ENCODE results near the gene HECTD2. TPM values are rescaled to one million over a fixed set of nuclear protein-coding genes. Genes with fewer than 3 reads are reported as not detected.

The HECTD2 gene
- total and polyA plus RNA-seq, 9 of the 15 experiments (the other 6 are each of a cell fraction or from before 2014, with no cell fraction given) = 1.3 to 5.9 (median 3.9) TPM

GRCh38 chr10:91422915-91423314 is 12.8 kb downstream of the HECTD2 start:
- in situ Hi-C loops (cut with MboI) (no loop called here), intact Hi-C loops (cut with micrococcal nuclease) (no loop called here)
- H3K79me2 ChIP-seq (ENCODE audit: control insufficient read depth, insufficient read depth, low read length) = no peaks in the 10 kb centered on the region
- H3K4me2 ChIP-seq (ENCODE audit: insufficient read depth, low read length) = no peak overlapping the region
- no peaks in the 10 kb centered on the region for H3K9me1 ChIP-seq (ENCODE audit: control insufficient read depth, insufficient read depth, low read length)
- 79% methylated on average over 2 of the region's 2 CpGs for WGBS (ENCODE audit: insufficient coverage, low coverage, missing lambda C conversion rate)
- no peaks in the 10 kb centered on the region for H3K36me3 ChIP-seq (ENCODE audit: control insufficient read depth, insufficient read depth, low read length)
- DNase-seq (ENCODE audit: extremely low read depth in 1 of 4, low spot score in 3 of 4) (no peak), FAIRE-seq (no peak), ATAC-seq (no peak)
- no peak for TF ChIP-seq ATF1 (CRISPR knock-in tag; IDR thresholded peaks at IDR 0.05)
- TF ChIP-seq ATF1 (tag; IDR thresholded peaks at IDR 0.05) = no peak
- no peak overlapping the region for H2AFZ ChIP-seq (ENCODE audit: low read depth, low read length)
- CTCF ChIA-PET (ENCODE audit: low intra/inter-chr PET ratio) = no interaction called here
- H3K27ac ChIP-seq (ENCODE audit: extremely low read depth, low read depth, low read length) = no peak overlapping the region
- POLR2A ChIA-PET = no interaction called here
- BruUV-seq (replicated peaks) = no TSS peak
- no peaks in the 10 kb centered on the region for H3K27me3 ChIP-seq (ENCODE audit: control insufficient read depth in 2 of 2, insufficient read depth in 2 of 2, low read length in 2 of 2)
- no peak overlapping the region for H3K9ac ChIP-seq (ENCODE audit: insufficient read depth in 1 of 2, low read depth in 2 of 2, low read length in 2 of 2)
- H3K4me1 ChIP-seq (replicated peaks in 1 of 2; ENCODE audit: control insufficient read depth in 2 of 2, insufficient read depth in 2 of 2, low read length in 2 of 2) = no peaks in the 10 kb centered on the region; a peak in 1 of 5 replicates
- no peak overlapping the region for H3K4me3 ChIP-seq
- no peaks in the 10 kb centered on the region for H4K20me1 ChIP-seq (replicated peaks; ENCODE audit: control insufficient read depth, insufficient read depth, low read length)
- H3K9me3 ChIP-seq (replicated peaks; ENCODE audit: control insufficient read depth, insufficient read depth, low read depth, low read length) = no peaks in the 10 kb centered on the region

GRCh38 chr10:91424016-91424415 is 13.9 kb downstream of the HECTD2 start:
- ChIA-PET CTCF (ENCODE audit: low intra/inter-chr PET ratio) (no interaction called here), POLR2A (interaction anchor here (0.8 to 1.4 kb wide), 2 partner anchors 9 to 10 kb away, joined by 3 read pairs; no protein-coding TSS in a partner anchor)
- FAIRE-seq = no peak
- TF ChIP-seq ZNF639 (CRISPR knock-in tag; conservative IDR thresholded peaks at IDR 0.05 in 1 of 2, IDR thresholded peaks at IDR 0.05 in 1 of 2) (no peak), ZNF316 (IDR thresholded peaks at IDR 0.05) (no peak), CGGBP1 (CRISPR knock-in tag; IDR thresholded peaks at IDR 0.05) (no peak), ZBTB7A (IDR thresholded peaks at IDR 0.05; ENCODE audit: borderline replicate concordance, control insufficient read depth, low read depth, low read length) (no peak), TAF1 (IDR thresholded peaks at IDR 0.05; ENCODE audit: control insufficient read depth, extremely low read depth, insufficient read depth, low read length, severe bottlenecking) (no peak), ZBTB12 (CRISPR knock-in tag; IDR thresholded peaks at IDR 0.05) (no peak), CEBPB (tag; IDR thresholded peaks at IDR 0.05) (no peak), TCFL5 (CRISPR knock-in tag; conservative IDR thresholded peaks at IDR 0.05) (no peak), CBX3 (IDR thresholded peaks at IDR 0.05; ENCODE audit: borderline replicate concordance in 1 of 2, low read length in 2 of 2) (no peak), CEBPG (CRISPR knock-in tag; IDR thresholded peaks at IDR 0.05) (no peak), CEBPG (tag; conservative IDR thresholded peaks at IDR 0.05 in 1 of 2, IDR thresholded peaks at IDR 0.05 in 1 of 2) (no peak), HIVEP1 (CRISPR knock-in tag; IDR thresholded peaks at IDR 0.05) (no peak)
- H3K4me3 ChIP-seq = no peak overlapping the region
- H4K20me1 ChIP-seq (replicated peaks; ENCODE audit: control insufficient read depth, insufficient read depth, low read length) = no peaks in the 10 kb centered on the region
- BruUV-seq (replicated peaks) = no TSS peak
- H3K27me3 ChIP-seq (ENCODE audit: control insufficient read depth in 2 of 2, insufficient read depth in 2 of 2, low read length in 2 of 2) = no peaks in the 10 kb centered on the region
- H2AFZ ChIP-seq (ENCODE audit: low read depth, low read length) = no peak overlapping the region
- no peaks in the 10 kb centered on the region for H3K9me3 ChIP-seq (replicated peaks; ENCODE audit: control insufficient read depth, insufficient read depth, low read depth, low read length)
- H3K4me2 ChIP-seq (ENCODE audit: insufficient read depth, low read length) = no peak overlapping the region
- ATAC-seq = no peak
- 6% methylated on average over 2 of the region's 2 CpGs for WGBS (ENCODE audit: insufficient coverage, low coverage, missing lambda C conversion rate)
- in situ Hi-C loops (cut with MboI) = no loop called here
- H3K79me2 ChIP-seq (ENCODE audit: control insufficient read depth, insufficient read depth, low read length) = no peaks in the 10 kb centered on the region
- no peaks in the 10 kb centered on the region for H3K36me3 ChIP-seq (ENCODE audit: control insufficient read depth, insufficient read depth, low read length)
- H3K9me1 ChIP-seq (ENCODE audit: control insufficient read depth, insufficient read depth, low read length) = no peaks in the 10 kb centered on the region
- no peak overlapping the region for H3K9ac ChIP-seq (ENCODE audit: insufficient read depth in 1 of 2, low read depth in 2 of 2, low read length in 2 of 2)
- intact Hi-C loops (cut with micrococcal nuclease) = no loop called here
- H3K4me1 ChIP-seq (replicated peaks in 1 of 2; ENCODE audit: control insufficient read depth in 2 of 2, insufficient read depth in 2 of 2, low read length in 2 of 2) = no peaks in the 10 kb centered on the region; a peak in 1 of 5 replicates
- H3K27ac ChIP-seq (ENCODE audit: extremely low read depth, low read depth, low read length) = no peak overlapping the region
- no peak for DNase-seq (ENCODE audit: extremely low read depth in 1 of 4, low spot score in 3 of 4)

All from K562 (cell line).